Neuronal stem cell (in vitro differentiated cells): ENCODE data around the gene CACNA1F.

Source experiments
- DNase-seq: peaks from one replicate; pipeline ENCODE4 v3.0.0-alpha.2; 2013; ENCODE audit warnings: low spot score
- H2AFZ ChIP-seq: one replicate; pipeline ENCODE4 v1.6.1; 2013; ENCODE audit warnings: mild to moderate bottlenecking, low read length, inconsistent platforms
- H2AK5ac ChIP-seq: 2 replicates; pipeline ENCODE4 v1.6.1; 2013; ENCODE audit warnings: low read depth, mild to moderate bottlenecking, inconsistent platforms, low read length, moderate library complexity, mixed read lengths
- H2BK120ac ChIP-seq: 2 replicates; pipeline ENCODE4 v1.6.1; 2013; ENCODE audit warnings: low read depth, mild to moderate bottlenecking, inconsistent platforms, low read length, moderate library complexity, mixed read lengths
- H2BK12ac ChIP-seq: one replicate; pipeline ENCODE4 v1.6.1; 2013; ENCODE audit warnings: low read length, inconsistent platforms
- H2BK15ac ChIP-seq: 2 replicates; pipeline ENCODE4 v1.6.1; 2013; ENCODE audit warnings: mild to moderate bottlenecking, low read length, inconsistent platforms, mixed read lengths
- H2BK5ac ChIP-seq: one replicate; pipeline ENCODE4 v1.6.1; 2013; ENCODE audit warnings: inconsistent platforms, mild to moderate bottlenecking, low read length, moderate library complexity
- H3K14ac ChIP-seq: one replicate; pipeline ENCODE4 v1.6.1; 2013; ENCODE audit warnings: low read length, inconsistent platforms
- H3K18ac ChIP-seq: 2 replicates; pipeline ENCODE4 v1.6.1; 2013; ENCODE audit warnings: low read length, inconsistent platforms
- H3K23ac ChIP-seq: 2 replicates; pipeline ENCODE4 v1.6.1; 2013; ENCODE audit warnings: low read depth, mild to moderate bottlenecking, mixed read lengths, low read length, inconsistent platforms; ENCODE audit not compliant: poor library complexity
- H3K27ac ChIP-seq: replicated peaks from 3 replicates; pipeline ENCODE4 v1.5.1; 2013; ENCODE audit warnings: low read length, inconsistent platforms
- H3K27me3 ChIP-seq, 3 experiments: 2 replicates each; pipeline ENCODE4 v1.6.1; 2013; ENCODE audit warnings: low read length in 3 of 3, mild to moderate bottlenecking in 2 of 3, inconsistent platforms in 1 of 3, low read depth in 1 of 3, mixed read lengths in 1 of 3, moderate library complexity in 1 of 3; ENCODE audit not compliant: control insufficient read depth in 3 of 3, insufficient read depth in 3 of 3
- H3K36me3 ChIP-seq, 2 donors: replicated peaks in 1 of 2; 2 replicates each; pipeline ENCODE4 v1.6.1; 2013; ENCODE audit warnings: low read length in 2 of 2; ENCODE audit not compliant: control insufficient read depth in 2 of 2, insufficient read depth in 2 of 2
- H3K4ac ChIP-seq: 2 replicates; pipeline ENCODE4 v1.6.1; 2013; ENCODE audit warnings: inconsistent platforms, mild to moderate bottlenecking, low read length, moderate library complexity
- H3K4me1 ChIP-seq, 2 donors: 1 replicate in 1 of 2; 2 replicates in 1 of 2; pipeline ENCODE4 v1.6.1; 2013; ENCODE audit warnings: low read length in 2 of 2, low read depth in 1 of 2; ENCODE audit not compliant: control insufficient read depth in 2 of 2, insufficient read depth in 1 of 2
- H3K4me2 ChIP-seq: one replicate; pipeline ENCODE4 v1.6.1; 2013; ENCODE audit warnings: mild to moderate bottlenecking, low read length, inconsistent platforms; ENCODE audit not compliant: insufficient read depth, poor library complexity, severe bottlenecking
- H3K4me3 ChIP-seq, 2 donors: 2 replicates each; pipeline ENCODE4 v1.5.1; 2013; ENCODE audit warnings: low read length in 2 of 2, mild to moderate bottlenecking in 2 of 2, inconsistent platforms in 1 of 2, moderate library complexity in 1 of 2
- H3K79me1 ChIP-seq: one replicate; pipeline ENCODE4 v1.6.1; 2013; ENCODE audit warnings: low read depth, mild to moderate bottlenecking, inconsistent platforms, low read length, moderate library complexity
- H3K9ac ChIP-seq: one replicate; pipeline ENCODE4 v1.6.1; 2013; ENCODE audit warnings: mild to moderate bottlenecking, low read depth, low read length, inconsistent platforms; ENCODE audit not compliant: poor library complexity
- H3K9me3 ChIP-seq, 2 donors: replicated peaks in 1 of 2; 2 replicates each; pipeline versions ENCODE3 to v1.6.1; 2013; ENCODE audit warnings: low read length in 2 of 2, mild to moderate bottlenecking in 2 of 2, inconsistent platforms in 1 of 2, low read depth in 1 of 2, mixed read lengths in 1 of 2, moderate library complexity in 1 of 2; ENCODE audit not compliant: control insufficient read depth in 2 of 2, insufficient read depth in 1 of 2
- H4K8ac ChIP-seq: one replicate; pipeline ENCODE4 v1.6.1; 2013; ENCODE audit warnings: low read depth, mild to moderate bottlenecking, inconsistent platforms, low read length, moderate library complexity
- H4K91ac ChIP-seq: one replicate; pipeline ENCODE4 v1.6.1; 2013; ENCODE audit warnings: low read length, low read depth, mild to moderate bottlenecking, inconsistent platforms; ENCODE audit not compliant: poor library complexity
- WGBS, 2 donors: extraction: QIAGEN DNeasy Blood & Tissue Kit; methylation state at CpG; one replicate each; pipeline ENCODE4 v1.1.7; 2013; ENCODE audit warnings: missing lambda C conversion rate in 2 of 2, mixed read lengths in 1 of 2; ENCODE audit not compliant: insufficient read length in 2 of 2, insufficient replicate concordance in 1 of 2; ENCODE audit errors: extremely low coverage in 2 of 2; 5-methylcytosine and 5-hydroxymethylcytosine counted together

CACNA1F gene

GRCh38 chrX:49243166-49243565, 10.0 kb upstream of the CACNA1F start:
- H3K23ac ChIP-seq: no peak overlapping the region
- DNase-seq: no peak
- H3K9ac ChIP-seq: no peak overlapping the region
- H3K27me3 ChIP-seq: no peaks in the 10 kb centered on the region
- H4K91ac ChIP-seq: no peak overlapping the region
- peaks cover 0 to 17% of the 10 kb centered on the region in 2 donors for H3K36me3 ChIP-seq
- WGBS, 2 donors: no CpG with 5 or more reads among the region's 12 CpGs
- no peak overlapping the region for H2AFZ ChIP-seq
- H3K9me3 ChIP-seq: no peaks in the 10 kb centered on the region
- H3K4me3 ChIP-seq: no peak overlapping the region
- H2BK120ac ChIP-seq: no peak overlapping the region
- no peaks in the 10 kb centered on the region for H3K79me1 ChIP-seq
- H3K27ac ChIP-seq: no peak overlapping the region
- no peak overlapping the region for H2AK5ac ChIP-seq
- no peak overlapping the region for H4K8ac ChIP-seq
- no peak overlapping the region for H3K14ac ChIP-seq
- no peak overlapping the region for H3K18ac ChIP-seq
- no peak overlapping the region for H2BK15ac ChIP-seq
- no peak overlapping the region for H2BK12ac ChIP-seq
- H3K4ac ChIP-seq: no peak overlapping the region
- H2BK5ac ChIP-seq: no peak overlapping the region
- H3K4me1 ChIP-seq: no peaks in the 10 kb centered on the region
- no peak overlapping the region for H3K4me2 ChIP-seq

- Histone ChIP-seq H2AK5ac (no peak overlapping the region), H3K14ac (no peak overlapping the region), H3K4me2 (peak overlapping the region; percentile 18), H3K4me1 (no peaks in the 10 kb centered on the region), H4K91ac (no peak overlapping the region), H2BK5ac (no peak overlapping the region), H4K8ac (no peak overlapping the region), H3K9me3 (no peaks in the 10 kb centered on the region), H3K27ac (no peak overlapping the region), H3K18ac (no peak overlapping the region), H2BK12ac (no peak overlapping the region), H3K79me1 (no peaks in the 10 kb centered on the region), H3K36me3 (peaks cover 0 to 17% of the 10 kb centered on the region in 2 donors), H3K9ac (no peak overlapping the region), H3K23ac (no peak overlapping the region), H2BK15ac (no peak overlapping the region), H3K4ac (no peak overlapping the region), H2AFZ (no peak overlapping the region), H2BK120ac (no peak overlapping the region), H3K27me3 (no peaks in the 10 kb centered on the region), H3K4me3 (no peak overlapping the region)
- no CpG with 5 or more reads among the region's 12 CpGs for WGBS, 2 donors
- no peak for DNase-seq
Observed at GRCh38 chrX:49242545-49243066, 9.5 kb upstream of the CACNA1F start.

- no peaks in the 10 kb centered on the region for H3K27me3 ChIP-seq
- no peak overlapping the region for H3K14ac ChIP-seq
- H2BK5ac ChIP-seq: no peak overlapping the region
- no peak overlapping the region for H3K4me2 ChIP-seq
- H4K8ac ChIP-seq: no peak overlapping the region
- H2BK12ac ChIP-seq: no peak overlapping the region
- no peaks in the 10 kb centered on the region for H3K79me1 ChIP-seq
- no peak overlapping the region for H2BK120ac ChIP-seq
- no peak overlapping the region for H4K91ac ChIP-seq
- no peak overlapping the region for H2BK15ac ChIP-seq
- DNase-seq: no peak
- H3K9ac ChIP-seq: no peak overlapping the region
- H3K23ac ChIP-seq: no peak overlapping the region
- no peaks in the 10 kb centered on the region for H3K9me3 ChIP-seq
- H3K36me3 ChIP-seq: peaks cover 0 to 10% of the 10 kb centered on the region in 2 donors
- H2AK5ac ChIP-seq: no peak overlapping the region
- H3K18ac ChIP-seq: no peak overlapping the region
- H3K4me3 ChIP-seq: no peak overlapping the region
- no peaks in the 10 kb centered on the region for H3K4me1 ChIP-seq
- H3K27ac ChIP-seq: no peak overlapping the region
- WGBS, 2 donors: no CpG with 5 or more reads among the region's 7 CpGs
- no peak overlapping the region for H2AFZ ChIP-seq
- H3K4ac ChIP-seq: no peak overlapping the region
Observed at GRCh38 chrX:49238735-49239134, 5.6 kb upstream of the CACNA1F start.

- Histone ChIP-seq H3K23ac (no peak overlapping the region), H3K14ac (no peak overlapping the region)
- DNase-seq: no peak
Observed at GRCh38 chrX:49237060-49237459, 3.9 kb upstream of the CACNA1F start.

More at GRCh38 chrX:49237060-49237459, 3.9 kb upstream of the CACNA1F start:
- no peaks in the 10 kb centered on the region for H3K36me3 ChIP-seq
- H3K18ac ChIP-seq: no peak overlapping the region
- no peaks in the 10 kb centered on the region for H3K27me3 ChIP-seq
- H3K4ac ChIP-seq: no peak overlapping the region
- H2BK12ac ChIP-seq: no peak overlapping the region
- H2AK5ac ChIP-seq: no peak overlapping the region
- no peak overlapping the region for H2AFZ ChIP-seq
- H2BK120ac ChIP-seq: no peak overlapping the region
- H3K27ac ChIP-seq: no peak overlapping the region
- no peaks in the 10 kb centered on the region for H3K79me1 ChIP-seq
- no peak overlapping the region for H3K4me2 ChIP-seq
- no peak overlapping the region for H2BK5ac ChIP-seq
- H4K8ac ChIP-seq: no peak overlapping the region
- H2BK15ac ChIP-seq: no peak overlapping the region
- H3K9me3 ChIP-seq: no peaks in the 10 kb centered on the region
- H3K9ac ChIP-seq: peak overlapping the region; percentile 63
- H4K91ac ChIP-seq: no peak overlapping the region
- no peak overlapping the region for H3K4me3 ChIP-seq
- no CpG with 5 or more reads among the region's 9 CpGs for WGBS, 2 donors
- H3K4me1 ChIP-seq: no peaks in the 10 kb centered on the region
